ENCODE results near the gene CLEC14A.

Gene CLEC14A

DNA sequence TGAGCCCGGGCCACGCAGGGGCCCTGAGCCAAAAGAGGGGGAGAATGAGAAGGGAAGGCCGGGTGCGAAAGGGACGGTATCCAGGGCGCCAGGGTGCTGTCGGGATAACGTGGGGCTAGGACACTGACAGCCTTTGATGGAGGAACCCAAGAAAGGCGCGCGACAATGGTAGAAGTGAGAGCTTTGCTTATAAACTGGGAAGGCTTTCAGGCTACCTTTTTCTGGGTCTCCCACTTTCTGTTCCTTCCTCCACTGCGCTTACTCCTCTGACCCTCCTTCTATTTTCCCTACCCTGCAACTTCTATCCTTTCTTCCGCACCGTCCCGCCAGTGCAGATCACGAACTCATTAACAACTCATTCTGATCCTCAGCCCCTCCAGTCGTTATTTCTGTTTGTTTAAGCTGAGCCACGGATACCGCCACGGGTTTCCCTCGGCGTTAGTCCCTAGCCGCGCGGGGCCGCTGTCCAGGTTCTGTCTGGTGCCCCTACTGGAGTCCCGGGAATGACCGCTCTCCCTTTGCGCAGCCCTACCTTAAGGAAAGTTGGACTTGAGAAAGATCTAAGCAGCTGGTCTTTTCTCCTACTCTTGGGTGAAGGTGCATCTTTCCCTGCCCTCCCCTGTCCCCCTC lies 45.2 kb downstream of the CLEC14A start:
- DNase-seq (ENCODE audit: extremely low read depth, insufficient read length), result no peak
- H3K36me3 ChIP-seq (ENCODE audit: control insufficient read depth, insufficient read depth, low read length), result no peaks in the 10 kb centered on the region
- no peak overlapping the region for H3K4me3 ChIP-seq (replicated peaks; ENCODE audit: low read depth, low read length)
- H3K27me3 ChIP-seq (replicated peaks; ENCODE audit: control insufficient read depth, insufficient read depth, low read length), result no peaks in the 10 kb centered on the region
- TF ChIP-seq, protein P1, sequence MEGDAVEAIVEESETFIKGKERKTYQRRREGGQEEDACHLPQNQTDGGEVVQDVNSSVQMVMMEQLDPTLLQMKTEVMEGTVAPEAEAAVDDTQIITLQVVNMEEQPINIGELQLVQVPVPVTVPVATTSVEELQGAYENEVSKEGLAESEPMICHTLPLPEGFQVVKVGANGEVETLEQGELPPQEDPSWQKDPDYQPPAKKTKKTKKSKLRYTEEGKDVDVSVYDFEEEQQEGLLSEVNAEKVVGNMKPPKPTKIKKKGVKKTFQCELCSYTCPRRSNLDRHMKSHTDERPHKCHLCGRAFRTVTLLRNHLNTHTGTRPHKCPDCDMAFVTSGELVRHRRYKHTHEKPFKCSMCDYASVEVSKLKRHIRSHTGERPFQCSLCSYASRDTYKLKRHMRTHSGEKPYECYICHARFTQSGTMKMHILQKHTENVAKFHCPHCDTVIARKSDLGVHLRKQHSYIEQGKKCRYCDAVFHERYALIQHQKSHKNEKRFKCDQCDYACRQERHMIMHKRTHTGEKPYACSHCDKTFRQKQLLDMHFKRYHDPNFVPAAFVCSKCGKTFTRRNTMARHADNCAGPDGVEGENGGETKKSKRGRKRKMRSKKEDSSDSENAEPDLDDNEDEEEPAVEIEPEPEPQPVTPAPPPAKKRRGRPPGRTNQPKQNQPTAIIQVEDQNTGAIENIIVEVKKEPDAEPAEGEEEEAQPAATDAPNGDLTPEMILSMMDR (IDR thresholded peaks at IDR 0.05; ENCODE audit: insufficient read depth, low read length, poor library complexity, severe bottlenecking), result no peak

DNA sequence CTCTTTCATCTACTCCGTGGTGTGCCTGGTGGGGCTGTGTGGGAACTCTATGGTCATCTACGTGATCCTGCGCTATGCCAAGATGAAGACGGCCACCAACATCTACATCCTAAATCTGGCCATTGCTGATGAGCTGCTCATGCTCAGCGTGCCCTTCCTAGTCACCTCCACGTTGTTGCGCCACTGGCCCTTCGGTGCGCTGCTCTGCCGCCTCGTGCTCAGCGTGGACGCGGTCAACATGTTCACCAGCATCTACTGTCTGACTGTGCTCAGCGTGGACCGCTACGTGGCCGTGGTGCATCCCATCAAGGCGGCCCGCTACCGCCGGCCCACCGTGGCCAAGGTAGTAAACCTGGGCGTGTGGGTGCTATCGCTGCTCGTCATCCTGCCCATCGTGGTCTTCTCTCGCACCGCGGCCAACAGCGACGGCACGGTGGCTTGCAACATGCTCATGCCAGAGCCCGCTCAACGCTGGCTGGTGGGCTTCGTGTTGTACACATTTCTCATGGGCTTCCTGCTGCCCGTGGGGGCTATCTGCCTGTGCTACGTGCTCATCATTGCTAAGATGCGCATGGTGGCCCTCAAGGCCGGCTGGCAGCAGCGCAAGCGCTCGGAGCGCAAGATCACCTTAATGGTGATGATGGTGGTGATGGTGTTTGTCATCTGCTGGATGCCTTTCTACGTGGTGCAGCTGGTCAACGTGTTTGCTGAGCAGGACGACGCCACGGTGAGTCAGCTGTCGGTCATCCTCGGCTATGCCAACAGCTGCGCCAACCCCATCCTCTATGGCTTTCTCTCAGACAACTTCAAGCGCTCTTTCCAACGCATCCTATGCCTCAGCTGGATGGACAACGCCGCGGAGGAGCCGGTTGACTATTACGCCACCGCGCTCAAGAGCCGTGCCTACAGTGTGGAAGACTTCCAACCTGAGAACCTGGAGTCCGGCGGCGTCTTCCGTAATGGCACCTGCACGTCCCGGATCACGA lies 46.0 kb downstream of the CLEC14A start:
- TF ChIP-seq, protein P1 (IDR thresholded peaks at IDR 0.05; ENCODE audit: insufficient read depth, low read length, poor library complexity, severe bottlenecking), result no peak
- DNase-seq (ENCODE audit: extremely low read depth, insufficient read length), result no peak
- no peaks in the 10 kb centered on the region for H3K27me3 ChIP-seq (replicated peaks; ENCODE audit: control insufficient read depth, insufficient read depth, low read length)
- no peak overlapping the region for H3K4me3 ChIP-seq (replicated peaks; ENCODE audit: low read depth, low read length)
- H3K36me3 ChIP-seq (ENCODE audit: control insufficient read depth, insufficient read depth, low read length), result no peaks in the 10 kb centered on the region

DNA sequence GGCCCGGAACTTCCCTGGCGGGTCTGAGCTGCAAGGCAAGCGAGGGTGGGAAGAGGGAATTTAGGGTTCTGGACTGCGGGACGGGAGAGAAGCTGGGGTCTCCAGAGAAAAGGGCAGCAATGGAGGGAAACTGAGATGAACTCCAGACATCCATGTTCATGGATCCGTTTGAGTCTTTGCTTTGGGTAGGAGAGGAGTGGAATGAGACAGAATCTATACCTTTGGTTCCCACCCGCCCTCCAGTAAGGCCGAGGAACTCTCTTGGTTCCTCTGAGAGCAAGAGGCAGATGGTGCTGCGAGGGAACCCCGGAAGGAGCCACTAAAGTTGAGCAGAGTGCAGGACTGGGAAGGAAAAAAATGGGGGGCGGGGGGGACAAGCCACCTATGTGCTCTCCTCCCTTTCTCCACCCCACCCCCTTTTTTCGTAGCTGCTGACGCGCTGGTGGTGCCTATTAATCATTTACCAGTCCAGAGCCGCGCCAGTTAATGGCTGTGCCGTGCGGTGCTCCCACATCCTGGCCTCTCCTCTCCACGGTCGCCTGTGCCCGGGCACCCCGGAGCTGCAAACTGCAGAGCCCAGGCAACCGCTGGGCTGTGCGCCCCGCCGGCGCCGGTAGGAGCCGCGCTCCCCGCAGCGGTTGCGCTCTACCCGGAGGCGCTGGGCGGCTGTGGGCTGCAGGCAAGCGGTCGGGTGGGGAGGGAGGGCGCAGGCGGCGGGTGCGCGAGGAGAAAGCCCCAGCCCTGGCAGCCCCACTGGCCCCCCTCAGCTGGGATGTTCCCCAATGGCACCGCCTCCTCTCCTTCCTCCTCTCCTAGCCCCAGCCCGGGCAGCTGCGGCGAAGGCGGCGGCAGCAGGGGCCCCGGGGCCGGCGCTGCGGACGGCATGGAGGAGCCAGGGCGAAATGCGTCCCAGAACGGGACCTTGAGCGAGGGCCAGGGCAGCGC lies 47.0 kb downstream of the CLEC14A start:
- DNase-seq (ENCODE audit: extremely low read depth, insufficient read length), result no peak
- H3K36me3 ChIP-seq (ENCODE audit: control insufficient read depth, insufficient read depth, low read length), result no peaks in the 10 kb centered on the region
- H3K27me3 ChIP-seq (replicated peaks; ENCODE audit: control insufficient read depth, insufficient read depth, low read length), result no peaks in the 10 kb centered on the region
- TF ChIP-seq, protein P1 (IDR thresholded peaks at IDR 0.05; ENCODE audit: insufficient read depth, low read length, poor library complexity, severe bottlenecking), result no peak
- H3K4me3 ChIP-seq (replicated peaks; ENCODE audit: low read depth, low read length), result no peak overlapping the region

DNA sequence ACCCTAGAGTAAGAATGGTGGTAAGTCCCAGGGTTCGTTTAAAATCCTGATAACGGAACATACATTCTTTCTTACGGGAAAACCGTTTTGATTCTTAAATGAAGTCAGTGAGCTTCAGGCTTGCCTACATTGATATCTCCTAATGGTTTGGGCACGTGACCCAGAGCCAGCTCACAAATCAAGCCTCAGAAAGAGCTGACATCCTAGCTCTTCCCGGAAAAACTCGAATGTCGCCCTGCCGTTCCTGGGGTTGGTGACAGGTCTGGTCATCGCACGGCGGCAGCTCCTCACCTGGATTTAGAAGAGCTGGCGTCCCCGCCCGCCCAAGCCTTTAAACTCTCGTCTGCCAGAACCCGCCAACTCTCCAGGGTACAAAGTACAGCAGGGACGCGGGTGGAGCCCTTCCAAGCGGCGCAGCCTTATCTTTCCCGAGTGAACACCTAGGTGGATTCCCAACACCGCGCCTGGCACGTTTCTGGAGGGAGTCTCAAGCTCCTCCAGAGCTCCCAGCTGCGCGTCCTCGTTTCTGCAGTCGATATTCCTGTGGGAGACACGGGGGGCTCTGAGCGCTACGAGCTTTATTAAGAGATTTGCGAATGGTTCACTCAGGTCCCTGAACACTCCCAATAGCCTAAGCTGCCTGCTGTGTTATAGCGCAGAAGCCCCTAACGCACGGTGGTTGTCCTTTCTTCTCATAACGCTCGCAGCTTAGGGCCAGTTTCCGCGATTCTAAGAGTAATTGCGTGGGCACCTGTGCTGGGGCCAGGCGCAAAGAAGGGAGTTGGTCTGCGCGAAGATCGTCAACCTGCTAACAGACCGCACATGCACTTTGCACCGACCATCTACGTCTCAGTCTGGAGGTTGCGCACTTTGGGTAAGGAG lies 47.9 kb downstream of the CLEC14A start, which contains the start of gene SSTR1:
TSS of gene SSTR1 (plus strand) at position 169 of the 882 bp plus-strand sequence. CDS start 1,486 bp downstream, outside the sequence.
- DNase-seq (ENCODE audit: extremely low read depth, insufficient read length), result no peak

More for the DNA sequence above, 47.9 kb downstream of the CLEC14A start, which contains the start of gene SSTR1:
- TF ChIP-seq, protein P1 (IDR thresholded peaks at IDR 0.05; ENCODE audit: insufficient read depth, low read length, poor library complexity, severe bottlenecking), result no peak
- Histone ChIP-seq H3K4me3 (replicated peaks; ENCODE audit: low read depth, low read length) (no peak within 1 kb of the TSS), H3K27me3 (replicated peaks; ENCODE audit: control insufficient read depth, insufficient read depth, low read length) (no peaks in the 10 kb centered on the region), H3K36me3 (ENCODE audit: control insufficient read depth, insufficient read depth, low read length) (no peaks in the 10 kb centered on the region)
